GM12878 (cell line): ENCODE data around the gene ADAMTS16.

Experiments
- CEBPB ChIP-seq, 2 experiments: fragments of 150-350 bp in 1 of 2; IDR thresholded peaks; 2 replicates each; pipeline ENCODE4 v1.6.1; 2012 to 2014; ENCODE audit warnings: low read depth in 2 of 2, low read length in 2 of 2, borderline replicate concordance in 1 of 2, inconsistent platforms in 1 of 2
- EED ChIP-seq: sonication (generic); IDR thresholded peaks from 2 replicates; pipeline ENCODE4 v1.6.1; 2016; ENCODE audit warnings: antibody characterized with exemption, low read depth
- NFYA ChIP-seq: IDR thresholded peaks from 2 replicates; pipeline ENCODE4 v1.6.1; 2011; ENCODE audit warnings: low read depth, mild to moderate bottlenecking, low read length, improper control_type of control experiment, borderline replicate concordance
- NRF1 ChIP-seq: conservative IDR thresholded peaks from 2 replicates; pipeline ENCODE4 v1.6.1; 2011; ENCODE audit warnings: mild to moderate bottlenecking, low read depth, low read length, improper control_type of control experiment
- POLR2A ChIP-seq: IDR thresholded peaks from 2 replicates; pipeline ENCODE4 v1.6.1; 2011; ENCODE audit warnings: low read depth, mild to moderate bottlenecking, low read length
- POLR2AphosphoS5 ChIP-seq: IDR thresholded peaks from 2 replicates; pipeline ENCODE4 v1.6.1; 2011; ENCODE audit warnings: mild to moderate bottlenecking, low read length, inconsistent platforms
- SUZ12 ChIP-seq: fragments of 200-600 bp; sonication (generic); IDR thresholded peaks from one replicate; pipeline ENCODE4 v1.6.1; 2018; ENCODE audit warnings: antibody characterized with exemption, mild to moderate bottlenecking; ENCODE audit not compliant: unreplicated experiment
- YY1 ChIP-seq: IDR thresholded peaks from 2 replicates; pipeline ENCODE4 v1.6.1; 2011; ENCODE audit warnings: low read depth, mild to moderate bottlenecking, low read length
- ZNF217 ChIP-seq: fragments of 450-650 bp; IDR thresholded peaks from 2 replicates; pipeline ENCODE4 v1.6.1; 2017; ENCODE audit warnings: antibody characterized with exemption, mild to moderate bottlenecking
- TF ChIP-seq, protein P1 (sequence below), 3 experiments: IDR thresholded peaks in 2 of 3; conservative IDR thresholded peaks in 1 of 3; 2 replicates each; pipeline ENCODE4 v1.5.1; 2011; ENCODE audit warnings: low read depth in 3 of 3, low read length in 3 of 3, mild to moderate bottlenecking in 3 of 3, control low read depth in 2 of 3, moderate library complexity in 2 of 3, inconsistent platforms in 1 of 3, mixed read lengths in 1 of 3; ENCODE audit not compliant: control insufficient read depth in 2 of 3, insufficient read depth in 1 of 3; ENCODE audit errors: extremely low read depth in 1 of 3

- TF ChIP-seq YY1 (no peak), CEBPB (IDR thresholded peaks at IDR 0.05; ENCODE audit: borderline replicate concordance in 1 of 2, low read depth in 2 of 2, low read length in 2 of 2) (no peak), POLR2A (no peak), EED (no peak), POLR2AphosphoS5 (no peak), SUZ12 (no peak), NRF1 (no peak), NFYA (no peak), ZNF217 (no peak)
- TF ChIP-seq, protein P1, sequence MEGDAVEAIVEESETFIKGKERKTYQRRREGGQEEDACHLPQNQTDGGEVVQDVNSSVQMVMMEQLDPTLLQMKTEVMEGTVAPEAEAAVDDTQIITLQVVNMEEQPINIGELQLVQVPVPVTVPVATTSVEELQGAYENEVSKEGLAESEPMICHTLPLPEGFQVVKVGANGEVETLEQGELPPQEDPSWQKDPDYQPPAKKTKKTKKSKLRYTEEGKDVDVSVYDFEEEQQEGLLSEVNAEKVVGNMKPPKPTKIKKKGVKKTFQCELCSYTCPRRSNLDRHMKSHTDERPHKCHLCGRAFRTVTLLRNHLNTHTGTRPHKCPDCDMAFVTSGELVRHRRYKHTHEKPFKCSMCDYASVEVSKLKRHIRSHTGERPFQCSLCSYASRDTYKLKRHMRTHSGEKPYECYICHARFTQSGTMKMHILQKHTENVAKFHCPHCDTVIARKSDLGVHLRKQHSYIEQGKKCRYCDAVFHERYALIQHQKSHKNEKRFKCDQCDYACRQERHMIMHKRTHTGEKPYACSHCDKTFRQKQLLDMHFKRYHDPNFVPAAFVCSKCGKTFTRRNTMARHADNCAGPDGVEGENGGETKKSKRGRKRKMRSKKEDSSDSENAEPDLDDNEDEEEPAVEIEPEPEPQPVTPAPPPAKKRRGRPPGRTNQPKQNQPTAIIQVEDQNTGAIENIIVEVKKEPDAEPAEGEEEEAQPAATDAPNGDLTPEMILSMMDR (IDR thresholded peaks at IDR 0.05 in 2 of 3, conservative IDR thresholded peaks at IDR 0.05 in 1 of 3; ENCODE audit: control insufficient read depth in 2 of 3, extremely low read depth in 1 of 3, insufficient read depth in 1 of 3, low read depth in 3 of 3, low read length in 3 of 3) = no peak
Observed at GRCh38 chr5:5116956-5117355, 23.2 kb upstream of the ADAMTS16 start.
